GF-D8 (cell line): Measurements from ENCODE around the gene ISG15.
"Not testable (repeated sequence)": the region's sequence is repeated elsewhere in the genome, so short reads cannot be mapped to it uniquely, and the experiment has no call there.

Source experiments
- DNase-seq: peaks from one replicate; lab custom pipeline; 2025; lab: John Stamatoyannopoulos, UW

ISG15 gene

GRCh38 chr1:1046767-1047166, 33.5 kb downstream of the ISG15 start:
- no peak for DNase-seq

- no peak for DNase-seq
Observed at GRCh38 chr1:1047407-1047806, 34.1 kb downstream of the ISG15 start.

- DNase-seq = no peak
Observed at GRCh38 chr1:1047963-1048362, 34.7 kb downstream of the ISG15 start.

- no peak for DNase-seq
Observed at GRCh38 chr1:1048765-1049164, 35.5 kb downstream of the ISG15 start.

- DNase-seq = no peak
Observed at GRCh38 chr1:1049318-1050165, 36.2 kb downstream of the ISG15 start.

- DNase-seq = no peak
Observed at GRCh38 chr1:1050577-1051052, 37.3 kb downstream of the ISG15 start.

- DNase-seq = no peak
Observed at GRCh38 chr1:1051127-1051810, 38.0 kb downstream of the ISG15 start.

GRCh38 chr1:1052003-1052840, 38.9 kb downstream of the ISG15 start:
- no peak for DNase-seq

- no peak for DNase-seq
Observed at GRCh38 chr1:1053022-1053421, 39.7 kb downstream of the ISG15 start.

GRCh38 chr1:1053682-1054081, 40.4 kb downstream of the ISG15 start:
- no peak for DNase-seq

- no peak for DNase-seq
Observed at GRCh38 chr1:1054099-1054700, 40.9 kb downstream of the ISG15 start.

- no peak for DNase-seq
Observed at GRCh38 chr1:1054971-1055370, 41.7 kb downstream of the ISG15 start.

- DNase-seq = no peak
Observed at GRCh38 chr1:1055841-1056736, 42.8 kb downstream of the ISG15 start.

GRCh38 chr1:1057769-1058087, 44.4 kb downstream of the ISG15 start:
- DNase-seq = not testable (repeated sequence)

GRCh38 chr1:1058088-1058905, 45.0 kb downstream of the ISG15 start:
- no peak for DNase-seq

GRCh38 chr1:1058921-1059493, 45.7 kb downstream of the ISG15 start:
- no peak for DNase-seq

GRCh38 chr1:1059494-1060280, 46.4 kb downstream of the ISG15 start:
- DNase-seq = peak; percentile 30

GRCh38 chr1:1060281-1061000, 47.1 kb downstream of the ISG15 start:
- DNase-seq = no peak
